NCI-H1417 (cell line): ENCODE measurements around the gene STK32A.
"Not testable (repeated sequence)": the region's sequence is repeated elsewhere in the genome, so short reads cannot be mapped to it uniquely, and the experiment has no call there.

ENCODE experiments used
- DNase-seq, 3 experiments: peaks; one replicate each; lab custom pipeline; 2025; lab: John Stamatoyannopoulos, UW

The STK32A gene

DNA sequence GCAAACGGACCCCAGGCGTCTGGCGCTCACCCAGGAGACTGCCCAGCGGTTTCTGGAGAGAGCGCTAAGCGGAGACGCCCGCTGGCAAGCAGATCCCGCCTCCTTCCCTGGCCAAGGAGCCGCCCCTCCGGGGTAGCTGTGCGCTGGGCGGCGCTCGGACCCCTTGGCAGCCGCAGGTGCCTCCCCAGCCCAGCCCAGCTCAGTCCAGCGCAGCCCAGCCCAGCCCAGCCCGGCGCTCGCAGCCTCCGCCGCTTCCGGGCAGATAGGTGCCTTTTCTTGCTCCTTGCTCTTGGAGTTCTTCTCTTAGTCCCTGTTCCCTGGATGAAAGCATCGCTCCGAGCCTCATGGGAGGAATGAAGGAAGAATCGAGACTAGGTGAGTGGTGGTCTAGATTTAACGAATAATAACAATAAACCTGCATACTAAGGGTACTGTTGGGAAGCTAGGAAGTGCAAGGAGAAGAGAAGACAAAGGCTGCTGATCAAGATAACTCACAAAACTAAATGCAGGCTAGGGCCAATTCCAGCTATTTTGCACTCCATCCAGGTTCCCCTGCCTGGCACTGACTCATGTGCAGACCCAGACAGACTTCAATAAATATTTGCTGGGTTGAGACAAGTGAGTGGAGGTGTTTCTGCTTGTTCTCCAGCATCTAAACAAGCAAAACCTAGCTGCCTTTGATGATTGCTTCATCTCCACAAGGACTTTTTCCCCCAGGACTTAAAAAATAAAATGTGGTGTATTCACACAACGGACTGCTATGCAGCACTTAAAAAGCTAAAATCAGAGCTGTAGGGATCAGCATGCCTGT, at the start of gene STK32A:
STK32A (plus strand) TSS at position 202 of the 811 bp plus-strand sequence. CDS start 4,609 bp downstream, outside the sequence.
- DNase-seq, result peak; percentile 72 to 84 (median 79)

DNA sequence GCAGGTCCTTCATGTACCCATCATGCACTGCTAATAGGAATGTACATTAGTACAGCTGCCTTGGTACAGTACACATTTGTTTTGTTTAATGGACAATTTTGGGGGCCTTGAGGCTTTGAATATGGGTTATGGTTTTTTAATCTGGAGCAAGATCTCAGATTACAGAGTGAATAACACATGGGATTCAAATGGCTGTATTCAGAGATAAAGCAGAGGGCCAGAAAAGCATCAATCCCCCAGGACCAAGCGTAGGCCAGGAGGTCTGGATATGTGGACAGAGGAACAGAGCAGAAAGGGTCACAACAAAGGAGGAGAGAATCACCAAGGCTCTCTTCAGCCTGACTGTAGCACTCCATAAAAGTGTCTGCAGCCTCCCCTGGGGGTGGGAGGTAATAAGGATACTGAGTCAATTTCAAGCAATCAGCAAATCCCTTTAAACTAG, 47.7 kb upstream of the STK32A start:
- DNase-seq, result peak in 2 of 3 experiments; percentile 4 to 11

DNA sequence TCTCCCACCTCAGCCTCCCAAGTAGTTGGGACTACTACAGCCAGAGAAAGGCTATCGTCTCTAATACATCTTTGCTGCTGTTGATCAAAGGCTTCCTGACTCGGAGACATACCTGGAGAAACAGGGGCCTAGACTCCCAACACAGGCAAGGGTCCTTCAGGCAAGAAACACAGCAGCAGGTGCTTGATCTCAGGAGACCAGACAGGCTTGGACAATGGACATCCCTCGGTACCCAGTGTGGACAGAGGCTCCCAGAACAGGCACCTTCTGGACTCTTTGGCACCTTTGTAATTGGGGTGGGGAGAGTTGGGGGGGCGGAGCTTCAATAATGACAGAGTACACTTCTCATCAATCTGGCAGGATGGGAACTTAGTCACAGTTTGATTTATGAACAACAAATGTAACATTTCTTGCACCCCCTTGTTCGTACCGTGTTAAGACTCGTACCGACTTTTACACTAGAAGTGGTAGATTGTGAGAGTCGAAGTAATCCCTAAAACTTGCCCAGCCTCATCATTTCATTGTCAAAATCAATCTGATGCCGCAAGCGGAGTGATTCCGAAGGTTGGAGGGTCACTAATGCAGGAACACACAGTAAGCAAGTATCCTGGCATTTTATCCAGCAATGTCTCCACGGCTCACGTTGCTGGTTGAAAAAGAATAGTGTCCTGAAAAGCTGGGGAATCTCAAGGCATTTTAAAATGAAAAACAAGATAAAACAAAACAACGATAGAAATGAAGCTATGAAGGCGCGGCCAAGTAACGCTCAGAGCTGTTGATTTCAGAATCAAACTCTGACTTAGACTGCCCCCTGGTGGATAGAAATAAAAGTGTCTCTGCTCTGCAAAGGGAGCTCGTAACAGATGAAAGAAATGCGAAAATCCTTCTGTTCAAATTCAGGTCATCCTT, 46.4 kb upstream of the STK32A start:
- DNase-seq, result peak; percentile 26 to 79 (median 76)

DNA sequence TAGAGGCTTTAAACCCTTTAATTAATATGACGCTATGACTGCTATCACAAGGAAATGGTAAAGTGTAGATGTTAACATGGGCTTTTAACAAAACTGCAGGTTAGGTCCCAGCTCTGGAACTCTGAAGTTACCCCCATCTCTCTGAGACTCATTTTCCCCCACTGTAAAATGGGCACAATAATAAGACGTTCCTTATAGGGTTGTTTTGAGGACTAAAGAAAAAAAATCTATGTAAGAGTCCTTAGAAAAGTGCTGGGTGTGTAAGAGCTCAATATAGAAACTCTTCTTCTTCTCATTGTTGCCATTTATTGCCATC, 45.8 kb upstream of the STK32A start:
- no peak for DNase-seq

DNA sequence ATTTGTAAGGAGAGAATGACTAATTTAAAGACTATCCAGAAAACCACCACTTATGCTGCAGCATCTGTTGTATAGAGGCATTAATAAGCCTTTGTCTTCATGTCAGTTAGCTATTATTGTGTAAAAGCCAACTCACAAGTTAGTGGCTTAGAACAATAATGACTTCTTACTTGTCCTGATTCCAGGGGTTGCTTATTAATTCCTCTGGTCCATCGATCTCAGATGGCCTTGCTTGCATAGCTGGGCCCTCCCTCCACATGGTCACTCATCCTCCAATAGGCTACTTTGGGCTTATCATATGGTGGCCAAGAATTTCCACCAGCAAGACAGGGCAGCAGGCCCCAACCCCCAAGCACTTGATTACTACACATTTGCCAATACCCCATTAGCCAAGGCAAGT, 44.5 kb upstream of the STK32A start:
- no peak for DNase-seq

DNA sequence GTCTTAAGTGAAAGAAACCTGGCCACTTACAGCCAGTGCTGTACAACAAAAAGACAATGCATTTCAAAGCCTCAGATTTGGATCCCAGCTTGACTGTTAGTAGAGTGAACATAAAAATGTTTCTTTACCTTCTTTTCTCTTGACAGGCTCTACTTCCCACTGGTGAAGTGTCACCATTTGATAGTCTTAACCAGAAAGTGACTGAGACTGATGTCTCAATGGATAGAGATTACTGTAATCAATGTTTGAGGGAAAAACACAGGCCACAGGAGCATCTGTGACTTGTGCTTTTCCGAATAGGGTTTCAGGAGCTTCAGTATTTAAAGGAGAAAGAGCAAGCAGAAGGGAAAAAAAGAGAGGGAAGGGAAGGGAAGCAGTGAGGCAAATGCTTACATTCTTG, 41.7 kb upstream of the STK32A start:
- no peak for DNase-seq

DNA sequence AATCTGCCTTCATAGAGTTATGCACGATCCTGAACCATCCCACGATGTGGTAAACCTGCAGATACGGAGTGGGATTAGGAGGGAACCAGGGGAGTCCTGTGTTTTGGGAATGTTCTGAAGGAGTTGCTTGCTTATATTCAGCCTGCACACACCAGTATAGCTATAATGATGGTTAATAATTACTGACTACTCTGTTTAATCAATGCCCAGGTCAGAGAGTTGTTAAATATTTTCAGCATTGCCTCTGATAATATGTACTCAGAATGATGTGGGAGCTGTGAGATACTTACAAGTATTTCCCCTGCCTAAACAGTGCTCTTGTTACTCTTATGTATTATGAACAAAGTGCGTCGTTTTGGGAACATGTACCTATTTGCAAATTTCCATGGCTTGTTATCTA, 34.8 kb upstream of the STK32A start:
- no peak for DNase-seq

DNA sequence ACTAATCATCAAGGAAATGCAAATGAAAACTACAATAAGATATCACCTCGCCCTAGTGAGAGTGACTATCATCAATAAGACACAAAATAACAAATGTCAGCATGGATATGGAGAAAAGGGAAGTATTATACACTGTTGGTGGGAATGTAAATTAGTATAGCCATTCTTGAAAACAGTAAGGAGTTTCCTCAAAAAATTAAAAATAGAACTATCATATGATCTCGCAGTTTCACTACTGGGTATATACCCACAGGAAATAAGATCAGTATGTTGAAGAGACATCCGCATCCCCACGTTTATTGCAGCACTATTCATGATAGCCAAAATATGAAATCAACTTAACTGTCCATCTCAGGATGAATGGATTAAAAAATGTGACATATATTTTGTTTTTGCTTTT, 31.6 kb upstream of the STK32A start:
- DNase-seq, result no peak

DNA sequence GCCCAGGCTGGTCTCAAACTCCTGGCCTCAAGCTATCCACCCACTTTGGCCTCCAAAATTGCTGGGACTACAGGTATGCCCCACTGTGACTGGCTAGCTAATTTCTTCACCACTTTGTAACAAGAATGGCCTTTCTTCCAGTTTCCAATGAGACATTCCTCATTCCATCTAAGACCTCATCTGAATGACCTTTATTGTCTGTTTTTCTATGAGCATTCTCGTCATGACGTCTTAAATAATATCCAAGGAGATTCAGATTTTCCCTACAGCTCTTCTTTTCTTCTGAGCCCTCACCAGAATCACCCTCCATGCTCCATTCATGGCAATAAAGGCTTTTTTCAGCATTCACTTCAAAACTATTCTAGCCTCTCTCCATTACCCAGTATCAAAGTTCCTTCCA, 30.2 kb upstream of the STK32A start:
- DNase-seq, result no peak

DNA sequence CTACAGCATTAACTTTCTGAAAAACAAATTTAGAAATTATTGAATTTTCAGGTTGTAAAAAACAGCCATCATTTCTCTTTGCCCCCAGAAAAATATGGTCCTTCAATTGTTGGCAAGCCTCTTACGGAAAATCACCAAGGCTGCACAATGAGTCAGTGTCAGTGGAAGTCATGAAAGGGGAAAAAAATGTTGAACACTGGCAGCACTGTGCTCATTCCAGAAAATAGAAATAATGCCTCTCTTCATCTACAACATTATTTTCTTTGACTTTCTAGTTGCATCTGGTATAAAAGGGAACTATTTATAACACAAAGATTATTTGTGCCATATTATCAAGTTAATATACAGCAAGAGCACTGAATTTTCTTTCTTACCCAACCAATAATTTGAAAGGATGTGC, 26.7 kb upstream of the STK32A start:
- DNase-seq, result no peak

DNA sequence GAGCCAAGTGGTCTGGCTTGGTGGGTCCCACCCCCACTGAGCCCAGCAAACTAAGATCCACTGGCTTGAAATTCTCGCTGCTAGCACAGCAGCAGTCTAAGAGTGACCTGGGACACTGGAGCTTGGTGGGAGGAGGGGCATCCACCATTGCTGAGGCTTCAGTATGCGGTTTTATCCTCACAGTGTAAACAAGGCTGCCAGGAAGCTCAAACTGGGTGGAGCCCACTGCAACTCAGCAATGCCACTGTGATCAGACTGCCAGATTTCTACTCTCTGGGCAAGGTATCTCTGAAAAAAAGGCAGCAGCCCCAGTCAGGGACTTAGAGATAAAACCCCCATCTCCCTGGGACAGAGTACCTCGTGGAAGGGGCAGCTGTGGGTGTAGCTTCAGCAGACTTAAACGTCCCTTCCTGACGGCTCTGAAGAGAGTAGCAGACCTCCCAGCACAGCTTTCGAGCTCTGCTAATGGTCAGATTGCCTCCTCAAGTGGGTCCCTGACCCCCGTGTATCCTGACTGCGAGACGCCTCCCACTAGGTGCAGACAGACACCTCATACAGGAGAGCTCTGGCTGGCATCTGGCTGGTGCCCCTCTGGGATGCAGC, 18.2 kb upstream of the STK32A start:
- peak in 1 of 3 experiments; percentile 52 for DNase-seq

DNA sequence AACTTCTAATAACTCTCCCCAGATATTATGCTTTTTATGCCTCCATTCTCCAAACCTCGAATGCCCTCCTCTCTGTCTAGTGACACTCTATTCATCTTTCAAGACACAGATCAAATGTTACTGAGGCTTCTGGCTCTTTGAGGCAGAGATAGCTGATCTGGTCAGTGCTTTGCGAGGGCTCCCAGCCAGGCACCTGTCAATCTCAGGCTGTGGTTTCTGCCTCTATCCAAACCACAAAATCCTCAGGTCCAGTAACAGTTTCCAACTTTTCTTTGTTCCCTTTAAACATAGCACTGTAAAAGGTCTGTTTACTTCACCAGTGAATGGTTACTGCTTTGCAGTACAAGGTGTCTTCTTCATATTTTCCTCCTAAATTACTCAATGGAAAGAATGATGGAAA, 11.5 kb upstream of the STK32A start:
- DNase-seq, result no peak

DNA sequence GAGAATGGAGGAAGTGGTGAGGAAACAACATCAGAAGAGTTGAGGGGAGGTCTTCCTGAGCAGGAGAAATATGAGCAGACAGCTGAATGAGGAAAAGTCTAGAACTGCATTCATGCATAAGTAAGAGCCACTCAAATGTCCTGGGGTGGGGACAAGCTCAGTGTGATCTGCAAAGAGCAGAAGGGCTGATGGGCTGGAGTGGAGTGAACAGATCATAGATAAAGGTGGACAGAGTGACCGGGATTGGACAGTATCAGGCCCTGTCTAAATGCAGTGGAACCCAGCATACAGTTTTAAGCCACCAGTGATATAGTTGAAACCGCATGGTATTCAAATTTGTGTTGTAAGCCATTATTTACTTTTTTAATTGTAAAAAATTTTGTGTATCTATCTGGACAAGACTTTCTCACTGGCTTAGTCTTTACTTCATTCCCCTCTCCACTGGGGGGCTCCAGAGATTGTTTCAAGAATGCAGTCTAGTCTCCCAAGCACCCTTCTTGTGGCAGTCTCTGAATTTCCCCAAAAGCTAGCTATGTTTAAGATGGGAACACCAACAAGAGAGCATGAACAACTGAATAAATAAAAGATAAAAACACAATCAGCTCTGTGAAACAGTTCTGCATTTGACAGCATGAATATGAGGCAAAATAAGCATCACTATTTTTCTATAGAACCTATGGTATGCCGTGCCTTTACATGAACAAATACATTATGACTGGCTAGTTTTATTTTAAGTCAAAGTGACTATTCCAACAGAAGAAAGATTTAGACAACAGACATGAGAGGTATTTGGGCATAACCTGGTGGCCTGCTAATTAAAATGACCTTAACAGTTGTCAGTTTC, 10.7 kb upstream of the STK32A start:
- DNase-seq, result peak; percentile 21 to 65 (median 45)

DNA sequence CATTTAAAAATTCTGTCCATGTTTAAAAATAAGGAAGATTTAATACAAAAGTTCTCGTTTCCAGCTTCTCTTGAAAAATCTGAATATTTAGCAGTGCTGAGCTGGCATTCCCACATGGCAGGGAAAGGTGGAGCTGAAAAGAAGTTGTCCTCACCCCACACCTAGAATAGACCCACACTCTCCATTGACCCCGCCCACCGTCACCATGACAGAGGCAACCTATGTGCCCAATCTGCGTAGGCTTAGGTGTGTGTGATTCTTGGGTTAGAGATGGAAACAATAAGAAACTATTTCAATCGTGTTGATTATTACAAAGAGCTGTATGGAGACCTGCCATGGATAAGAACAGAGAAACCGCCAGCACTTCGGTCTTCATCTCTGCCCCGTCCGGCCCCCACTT, 8.9 kb upstream of the STK32A start:
- DNase-seq, result no peak

DNA sequence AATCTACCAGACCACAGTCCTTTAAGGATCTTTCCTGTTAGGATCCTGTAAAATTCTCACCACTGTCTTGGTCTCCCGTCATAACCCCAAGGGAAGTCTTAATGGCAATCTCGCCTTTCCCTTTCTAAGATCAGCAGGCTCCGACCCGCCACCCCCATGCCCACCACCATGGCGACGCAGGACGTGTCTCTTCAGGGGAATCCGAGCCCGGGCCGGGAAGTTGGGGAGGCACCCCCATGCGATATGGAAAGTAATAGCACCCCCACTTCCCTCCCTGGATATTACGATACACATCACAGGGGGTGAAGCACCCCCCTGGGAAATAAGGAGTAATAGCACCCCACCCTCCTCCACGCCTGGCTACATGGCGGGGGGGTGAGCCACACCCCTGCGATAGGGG, 8.3 kb upstream of the STK32A start:
- no peak for DNase-seq

DNA sequence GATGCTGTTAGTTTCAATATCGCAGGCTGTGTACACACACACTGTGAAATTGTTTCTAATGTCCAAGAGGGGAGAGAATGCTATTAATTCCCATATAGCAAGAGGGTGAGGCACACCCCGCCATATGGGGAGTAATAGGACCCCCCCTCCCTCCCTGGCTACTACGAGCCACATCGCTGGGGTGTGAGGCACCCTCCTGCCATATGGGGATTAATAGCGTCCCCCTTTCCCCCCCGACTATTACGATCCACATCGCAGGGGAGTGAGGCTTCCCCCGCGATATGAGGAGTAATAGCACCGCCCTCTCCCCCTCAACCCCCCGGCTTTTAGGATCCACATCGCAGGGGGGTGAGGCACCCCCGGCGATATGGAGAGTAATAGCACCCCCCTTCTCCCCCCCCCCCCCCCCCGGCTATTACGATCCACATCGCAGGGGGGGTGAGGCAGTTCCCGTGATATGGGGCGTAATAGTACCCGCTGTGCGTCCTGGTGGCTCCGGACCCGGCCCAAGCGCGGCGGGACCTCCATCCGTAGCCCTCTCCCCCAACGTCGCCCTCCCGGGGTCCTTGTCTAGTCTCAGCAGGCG, 494 bp upstream of the STK32A start:
- DNase-seq, result peak in 1 of 3 experiments; percentile 44

DNA sequence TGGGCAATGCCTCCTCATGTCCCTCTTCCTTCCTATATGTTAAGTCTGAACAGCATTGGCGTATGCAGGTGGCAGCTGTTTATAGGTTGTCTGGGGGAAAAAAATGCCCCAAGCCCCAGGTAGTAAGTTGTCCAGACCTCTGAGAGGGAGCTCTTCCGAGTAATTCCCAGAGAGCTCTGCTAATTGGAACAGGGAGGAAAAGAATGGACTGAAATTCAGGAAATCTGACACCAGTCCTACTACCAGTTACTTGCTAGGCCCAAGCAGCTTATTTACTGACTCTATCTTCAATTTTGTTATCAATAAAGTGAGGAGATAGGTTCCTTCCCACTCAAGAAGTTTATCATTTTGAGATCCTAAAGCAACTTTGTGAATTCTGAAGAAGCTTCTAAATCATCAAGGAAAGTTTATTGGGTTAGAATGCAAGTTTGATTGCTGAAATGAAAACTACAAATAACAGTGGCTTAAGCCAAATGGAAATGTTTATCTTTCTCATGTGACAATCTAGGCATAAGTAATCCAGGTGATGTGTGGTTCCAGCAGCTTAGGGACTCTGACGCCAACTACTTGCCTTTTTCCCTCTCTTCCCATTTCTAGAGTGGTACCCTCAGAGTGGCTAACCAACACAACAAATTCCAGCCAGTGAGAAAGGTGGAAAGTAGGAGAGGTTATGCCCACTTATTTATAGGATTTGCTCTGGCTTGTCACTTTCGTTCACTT, 5.6 kb downstream of the STK32A start:
- no peak for DNase-seq

DNA sequence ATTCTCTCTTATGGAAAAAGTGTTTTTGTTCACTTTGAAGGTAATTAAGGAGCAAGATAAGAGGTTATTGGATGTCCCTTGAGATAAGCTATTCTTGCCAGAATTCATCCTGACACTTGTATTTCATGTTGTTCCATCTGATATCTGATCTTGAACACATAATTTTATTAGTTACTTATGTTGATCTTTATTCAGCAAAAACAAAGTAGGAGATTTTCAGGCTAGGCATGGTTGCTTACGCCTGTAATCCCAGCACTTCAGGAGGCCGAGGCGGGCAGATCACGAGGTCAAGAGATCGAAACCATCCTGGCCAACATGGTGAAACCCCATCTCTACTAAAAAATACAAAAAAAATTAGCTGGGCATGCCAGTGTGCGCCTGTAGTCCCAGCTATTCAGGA, 8.4 kb downstream of the STK32A start:
- DNase-seq, result not testable (repeated sequence)

DNA sequence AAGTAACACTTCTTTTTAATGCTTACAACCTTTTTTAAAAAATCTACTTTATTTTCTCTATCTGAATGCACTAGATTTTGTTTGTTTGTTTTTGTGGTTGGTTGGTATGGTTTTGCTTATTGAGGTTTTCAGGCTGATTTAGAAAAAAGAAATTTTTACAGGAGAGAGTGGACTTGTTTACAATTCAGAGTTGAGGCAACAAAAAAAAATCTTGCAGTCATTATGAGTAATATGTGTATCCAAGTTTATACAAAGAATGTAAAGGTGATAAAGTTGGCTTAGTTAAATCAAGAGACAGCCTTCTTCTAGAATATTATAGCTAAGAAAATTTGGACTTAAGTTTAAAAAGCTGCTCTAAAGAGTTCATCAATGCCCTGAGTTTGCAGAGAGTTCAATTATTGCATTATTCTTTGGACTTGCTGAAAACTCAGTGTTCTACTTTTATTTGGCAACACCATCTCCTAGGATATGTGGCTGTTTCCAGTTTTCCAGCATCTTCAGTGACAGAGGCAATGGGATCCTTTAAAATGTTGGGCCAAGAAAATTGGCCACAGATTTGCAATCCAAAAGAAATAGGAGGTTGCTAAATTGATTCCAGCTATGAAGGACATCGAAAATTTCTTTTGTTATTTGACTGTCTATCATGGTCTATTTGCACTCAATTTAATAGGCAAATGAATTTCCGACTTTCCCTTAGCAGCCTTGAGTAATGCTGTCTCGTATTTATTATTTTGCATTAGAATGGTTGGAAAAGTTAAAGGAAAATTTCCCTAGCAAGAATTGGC, 10.7 kb downstream of the STK32A start:
- no peak for DNase-seq

DNA sequence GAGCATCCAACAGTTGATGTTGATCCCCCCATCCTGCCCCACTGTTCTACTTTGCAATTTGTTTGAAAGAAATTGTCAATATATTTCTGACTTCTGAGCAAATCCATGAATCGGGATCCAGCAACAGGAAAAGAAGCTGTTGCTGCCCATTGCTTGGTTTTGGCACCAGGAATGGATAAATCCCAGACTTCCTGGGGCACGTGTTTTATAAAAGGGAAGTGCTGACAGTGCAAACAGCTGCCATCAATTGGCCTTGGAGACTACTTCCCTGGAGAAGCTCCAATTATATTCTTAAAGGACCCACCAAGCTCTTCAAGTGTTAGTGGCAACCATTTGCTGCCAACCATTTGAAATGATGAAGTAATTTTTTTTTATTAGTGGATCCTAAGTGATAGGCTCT, 13.7 kb downstream of the STK32A start:
- peak in 1 of 3 experiments; percentile 3 for DNase-seq
